ENCODE measurements around the gene CCIN. TPM values are rescaled to one million over a fixed set of nuclear protein-coding genes. Genes with fewer than 3 reads are reported as not detected.
"Not testable (repeated sequence)": the region's sequence is repeated elsewhere in the genome, so short reads cannot be mapped to it uniquely, and the experiment has no call there.

The CCIN gene
- total RNA-seq, 1 donor from 2014 or later = not detected

DNA sequence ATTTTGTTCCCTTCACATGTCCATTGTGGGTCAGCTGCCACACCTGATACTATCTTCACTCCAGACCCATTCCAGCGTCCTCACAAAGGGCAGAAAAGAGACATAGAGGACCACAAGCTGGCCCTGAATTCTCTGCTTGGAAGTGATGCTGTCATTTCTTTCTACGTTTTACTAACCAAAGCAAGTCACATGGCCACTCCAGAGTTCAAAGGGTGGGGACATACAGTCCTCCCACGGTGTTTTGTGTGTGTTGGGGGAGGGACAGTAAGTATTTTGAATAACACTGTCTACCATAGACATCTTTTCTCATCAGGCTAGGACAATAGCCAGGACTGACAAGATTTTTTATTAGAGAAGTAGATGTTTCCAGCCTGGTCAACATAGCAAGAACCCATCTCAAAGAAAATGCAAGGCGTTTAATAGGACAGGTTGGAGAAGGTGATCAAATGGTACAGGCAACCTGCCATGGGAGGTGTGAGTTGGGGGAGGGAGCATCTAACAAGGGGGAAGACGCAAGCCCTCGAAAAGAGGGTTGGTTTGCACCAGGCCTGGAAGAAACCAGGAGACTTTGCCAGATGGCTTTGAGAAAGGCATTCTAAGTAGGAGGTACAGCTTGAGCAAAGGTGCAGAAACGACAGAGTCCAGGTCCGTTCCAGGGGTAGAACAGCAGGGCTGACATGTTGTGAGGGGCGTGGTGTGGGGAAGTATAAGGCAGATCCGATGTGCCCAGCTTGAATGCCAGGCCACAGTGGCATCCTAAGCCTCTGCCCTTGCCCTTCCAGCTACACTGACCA is 43.9 kb upstream of the CCIN start:
- no peak overlapping the region for H3K27ac Mint-ChIP-seq
- H3K4me1 Mint-ChIP-seq (ENCODE audit: unreplicated experiment) = no peaks in the 10 kb centered on the region
- H3K9me3 Mint-ChIP-seq = no peaks in the 10 kb centered on the region
- H3K27me3 Mint-ChIP-seq = peaks cover 2% of the 10 kb centered on the region
- no peak for TF ChIP-seq CTCF (conservative IDR thresholded peaks at IDR 0.05)
- H3K4me3 Mint-ChIP-seq = no peak overlapping the region
- DNase-seq (ENCODE audit: extremely low spot score, unreplicated experiment) = no peak
- H3K36me3 Mint-ChIP-seq = no peaks in the 10 kb centered on the region

DNA sequence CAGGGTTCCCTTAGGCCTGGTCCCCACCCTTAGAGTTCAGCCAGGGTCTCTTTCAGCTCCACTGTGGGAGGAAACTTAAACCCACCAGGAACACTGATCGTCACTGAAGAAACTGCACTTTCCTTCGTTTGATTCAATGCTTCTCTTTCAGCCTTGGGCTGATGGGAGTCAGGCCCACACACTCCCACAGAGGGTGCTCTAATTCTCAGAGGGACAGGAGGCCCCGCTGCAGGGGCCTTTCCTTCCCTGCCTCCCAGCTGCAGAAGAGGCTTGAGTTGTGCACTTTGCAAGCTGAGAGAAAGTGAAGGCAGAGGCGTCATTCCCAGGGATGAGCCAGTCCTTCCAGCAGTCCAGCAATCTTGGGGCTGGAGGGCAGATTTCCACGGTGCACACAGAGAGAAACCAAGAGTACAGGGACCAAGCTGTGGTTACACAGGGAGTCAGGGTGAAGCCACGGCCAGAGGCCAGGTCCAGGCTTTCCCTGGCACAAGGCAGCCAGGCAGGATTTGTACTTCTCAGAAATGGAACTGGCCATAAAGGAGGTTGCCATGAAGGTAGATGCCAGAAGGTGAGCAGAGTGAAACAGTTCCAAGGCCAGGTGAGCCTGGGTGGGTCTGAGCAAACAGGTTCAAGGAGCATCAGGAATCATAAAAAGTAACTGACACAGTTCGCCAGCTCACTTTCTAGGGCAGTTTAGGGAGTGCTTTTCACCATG is 43.0 kb upstream of the CCIN start:
- no peaks in the 10 kb centered on the region for H3K4me1 Mint-ChIP-seq (ENCODE audit: unreplicated experiment)
- H3K9me3 Mint-ChIP-seq = no peaks in the 10 kb centered on the region
- DNase-seq (ENCODE audit: extremely low spot score, unreplicated experiment) = no peak
- H3K27ac Mint-ChIP-seq = no peak overlapping the region
- no peak overlapping the region for H3K4me3 Mint-ChIP-seq
- no peaks in the 10 kb centered on the region for H3K36me3 Mint-ChIP-seq
- no peak for TF ChIP-seq CTCF (conservative IDR thresholded peaks at IDR 0.05)
- peaks cover 2% of the 10 kb centered on the region for H3K27me3 Mint-ChIP-seq

DNA sequence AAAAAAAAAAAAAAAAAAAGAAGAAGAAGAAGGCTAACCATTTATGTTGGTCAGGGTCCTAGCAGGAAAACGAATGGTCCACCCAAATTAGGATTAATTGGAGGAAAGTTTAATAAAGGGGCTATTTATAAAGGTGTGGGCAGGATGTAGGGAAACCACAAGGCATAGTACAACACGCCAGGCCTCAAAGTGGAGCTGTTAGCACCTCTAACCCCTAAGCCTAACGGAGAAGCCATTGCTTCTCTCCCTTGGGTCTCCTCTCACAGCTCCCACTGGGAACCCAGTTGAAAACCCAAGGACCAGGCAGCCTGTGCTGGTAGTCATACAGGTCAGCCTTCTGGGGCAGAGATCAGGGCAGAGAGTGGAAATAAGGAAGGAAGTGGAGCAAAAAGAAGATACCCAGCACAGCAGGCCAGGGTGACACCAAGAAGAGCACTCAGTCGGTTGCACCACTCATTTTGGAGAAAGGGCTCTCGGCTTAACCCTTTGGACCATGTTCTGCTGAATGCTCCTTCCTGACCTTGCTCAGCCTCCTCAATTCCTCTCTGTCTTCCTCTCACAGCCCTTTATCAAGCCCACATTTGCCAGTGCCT is 41.4 kb upstream of the CCIN start:
- Mint-ChIP-seq H3K4me1 (ENCODE audit: unreplicated experiment) (no peaks in the 10 kb centered on the region), H3K9me3 (no peaks in the 10 kb centered on the region), H3K4me3 (no peak overlapping the region), H3K36me3 (no peaks in the 10 kb centered on the region), H3K27me3 (peaks cover 8% of the 10 kb centered on the region), H3K27ac (no peak overlapping the region)
- no peak for TF ChIP-seq CTCF (conservative IDR thresholded peaks at IDR 0.05)
- DNase-seq (ENCODE audit: extremely low spot score, unreplicated experiment) = no peak

- no peak overlapping the region for H3K27ac Mint-ChIP-seq
- H3K27me3 Mint-ChIP-seq = peaks cover 9% of the 10 kb centered on the region
- no peak for DNase-seq (ENCODE audit: extremely low spot score, unreplicated experiment)
- no peaks in the 10 kb centered on the region for H3K4me1 Mint-ChIP-seq (ENCODE audit: unreplicated experiment)
- H3K36me3 Mint-ChIP-seq = no peaks in the 10 kb centered on the region
- no peak for TF ChIP-seq CTCF (conservative IDR thresholded peaks at IDR 0.05)
- no peak overlapping the region for H3K4me3 Mint-ChIP-seq
- H3K9me3 Mint-ChIP-seq = no peaks in the 10 kb centered on the region
Observed at GRCh38 chr9:36128349-36128748, 40.8 kb upstream of the CCIN start.

- H3K4me3 Mint-ChIP-seq = no peak overlapping the region
- no peaks in the 10 kb centered on the region for H3K9me3 Mint-ChIP-seq
- peaks cover 15% of the 10 kb centered on the region for H3K27me3 Mint-ChIP-seq
- DNase-seq (ENCODE audit: extremely low spot score, unreplicated experiment) = no peak
- no peaks in the 10 kb centered on the region for H3K4me1 Mint-ChIP-seq (ENCODE audit: unreplicated experiment)
- H3K27ac Mint-ChIP-seq = no peak overlapping the region
- no peaks in the 10 kb centered on the region for H3K36me3 Mint-ChIP-seq
- TF ChIP-seq CTCF (conservative IDR thresholded peaks at IDR 0.05) = no peak
Observed at GRCh38 chr9:36129139-36129538, 40.0 kb upstream of the CCIN start.

DNA sequence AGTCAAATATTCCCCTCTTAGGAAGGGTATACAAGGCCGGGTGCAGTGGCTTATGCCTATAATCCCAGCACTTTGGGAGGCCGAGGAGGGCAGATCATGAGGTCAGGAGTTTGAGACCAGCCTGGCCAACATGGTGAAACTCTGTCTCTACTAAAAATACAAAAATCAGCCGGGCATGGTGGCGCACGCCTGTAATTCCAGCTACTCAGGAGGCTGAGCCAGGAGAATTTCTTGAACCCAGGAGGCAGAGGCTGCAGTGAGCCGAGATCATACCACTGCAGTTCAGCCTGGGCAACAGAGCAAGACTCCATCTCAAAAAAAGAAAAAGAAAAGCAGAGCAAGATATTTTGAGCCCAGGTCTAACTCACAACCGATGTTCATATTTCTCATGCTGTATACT is 37.5 kb upstream of the CCIN start:
- H3K4me3 Mint-ChIP-seq; H3K27ac Mint-ChIP-seq; H3K9me3 Mint-ChIP-seq; H3K36me3 Mint-ChIP-seq; DNase-seq (ENCODE audit: extremely low spot score, unreplicated experiment); H3K4me1 Mint-ChIP-seq (ENCODE audit: unreplicated experiment): not testable (repeated sequence)
- peaks cover 32% of the 10 kb centered on the region for H3K27me3 Mint-ChIP-seq

All from type B pancreatic cell (in vitro differentiated cells).